K562 (cell line): ENCODE results near the gene CRYBG2. TPM values are rescaled to one million over a fixed set of nuclear protein-coding genes. Genes with fewer than 3 reads are reported as not detected.

Experiments used
- FOXA1 ChIP-seq: fragments of 450-650 bp; IDR thresholded peaks from 2 replicates; pipeline ENCODE4 v1.6.1; 2016; ENCODE audit warnings: mild to moderate bottlenecking, borderline replicate concordance
- HDAC2 ChIP-seq: fragments of 450-650 bp; IDR thresholded peaks from 2 replicates; pipeline ENCODE4 v1.6.1; 2016; ENCODE audit warnings: mild to moderate bottlenecking
- HDAC6 ChIP-seq: IDR thresholded peaks from 2 replicates; pipeline ENCODE4 v1.6.1; 2012; ENCODE audit warnings: low read depth, mild to moderate bottlenecking, control low read depth, inconsistent platforms, low read length, moderate library complexity
- KAT2B ChIP-seq: IDR thresholded peaks from one replicate; pipeline ENCODE4 v1.6.1; 2012; ENCODE audit warnings: low read depth, mild to moderate bottlenecking, control low read depth, inconsistent platforms, low read length, moderate library complexity
- NBN ChIP-seq: fragments of 450-650 bp; IDR thresholded peaks from 2 replicates; pipeline ENCODE4 v1.6.1; 2016; ENCODE audit warnings: low read depth, mild to moderate bottlenecking
- OTX1 ChIP-seq: fragments of 450-650 bp; formaldehyde crosslinking; IDR thresholded peaks from 2 replicates; pipeline ENCODE4 v1.4.0; 2022; ENCODE audit warnings: mild to moderate bottlenecking
- POLR2A ChIP-seq: fragments of 450-650 bp; conservative IDR thresholded peaks from 2 replicates; pipeline ENCODE4 v1.6.1; 2016
- POLR2B ChIP-seq: fragments of 450-650 bp; IDR thresholded peaks from 2 replicates; pipeline ENCODE4 v1.6.1; 2018; ENCODE audit warnings: low read depth; ENCODE audit not compliant: partially characterized antibody
- POLR2G ChIP-seq: fragments of 200-400 bp; formaldehyde crosslinking; IDR thresholded peaks from 2 replicates; pipeline ENCODE4 v1.6.1; 2017; ENCODE audit warnings: low read depth, mild to moderate bottlenecking, antibody characterized with exemption, low read length, moderate library complexity
- SAP30 ChIP-seq: fragments of 200-600 bp; sonication (generic); IDR thresholded peaks from 2 replicates; pipeline ENCODE4 v1.6.1; 2012; ENCODE audit warnings: borderline replicate concordance, low read depth, mild to moderate bottlenecking, moderate library complexity, low read length, control low read depth, inconsistent platforms; ENCODE audit not compliant: insufficient read depth, poor library complexity, severe bottlenecking
- SUPT5H ChIP-seq: fragments of 450-650 bp; IDR thresholded peaks from 2 replicates; pipeline ENCODE4 v1.6.1; 2016
- TGIF2 ChIP-seq: sonication (generic); formaldehyde crosslinking; IDR thresholded peaks from 2 replicates; pipeline ENCODE4 v1.8.1; 2022; ENCODE audit warnings: mild to moderate bottlenecking, missing genetic modification reagents, moderate library complexity
- WHSC1 ChIP-seq: IDR thresholded peaks from one replicate; pipeline ENCODE4 v1.6.1; 2012; ENCODE audit warnings: low read length, control low read depth, inconsistent platforms
- ZBTB17 ChIP-seq: fragments of 450-650 bp; formaldehyde crosslinking; IDR thresholded peaks from 2 replicates; pipeline ENCODE4 v1.4.0; 2020; ENCODE audit warnings: mild to moderate bottlenecking
- ZBTB7A ChIP-seq: IDR thresholded peaks from 2 replicates; pipeline ENCODE4 v1.6.1; 2011; ENCODE audit warnings: low read depth, mild to moderate bottlenecking, low read length, moderate library complexity, borderline replicate concordance; ENCODE audit not compliant: control insufficient read depth
- ZFX ChIP-seq: sonication (generic); formaldehyde crosslinking; IDR thresholded peaks from 2 replicates; pipeline ENCODE4 v1.8.0; 2022; ENCODE audit warnings: mild to moderate bottlenecking, missing genetic modification reagents, moderate library complexity
- ZNF146 ChIP-seq: IDR thresholded peaks from one replicate; pipeline ENCODE4 v1.6.1; 2018; ENCODE audit warnings: missing compliant biosample characterization; ENCODE audit not compliant: unreplicated experiment
- ZNF239 ChIP-seq: fragments of 250-450 bp; sonication (Bioruptor Pico); IDR thresholded peaks from 2 replicates; pipeline ENCODE4 v1.4.0; 2020; ENCODE audit warnings: mild to moderate bottlenecking
- polyA plus RNA-seq, 8 experiments: library from polyadenylated mRNA; depleted of rRNA in 4 of 8; stranded (reverse) in 5 of 8; unstranded in 3 of 8; fragments of >200 nt; fragmentation: Nextera tagmentation in 2 of 8; fragmentation: Illumina TruSeq in 1 of 8; extraction: Ambion mirVana in 2 of 8; extraction: Trizol in 1 of 8; gene quantifications; 2 replicates each; pipeline versions ENCODE4 v1.2.1 to v1.2.3, GENCODE V29; 2011 to 2014; ENCODE audit warnings: inconsistent platforms in 1 of 8, missing spikeins in 1 of 8
- total RNA-seq, 7 experiments: library from RNA; depleted of rRNA in 6 of 7; stranded (reverse); fragments of >200 nt in 6 of 7; fragmentation: Illumina TruSeq in 2 of 7; extraction: Trizol in 2 of 7; gene quantifications; 2 replicates each; pipeline versions ENCODE4 v1.2.1 to v1.2.3, GENCODE V29; 2011 to 2021; ENCODE audit warnings: low replicate concordance in 1 of 7
- TF ChIP-seq, protein P1 (sequence below), 3 experiments: fragments of 200-800 bp in 1 of 3; fragments of 250-450 bp in 1 of 3; fragments of 450-650 bp in 1 of 3; sonication (Bioruptor Pico) in 1 of 3; sonication (Bioruptor generic) in 1 of 3; formaldehyde crosslinking in 1 of 3; IDR thresholded peaks; 2 replicates each; pipeline versions ENCODE4 v1.6.1 to v1.8.0; 2016 to 2022; ENCODE audit warnings: mild to moderate bottlenecking in 2 of 3, missing genetic modification characterization in 2 of 3, missing compliant biosample characterization in 1 of 3, moderate library complexity in 1 of 3
- TF ChIP-seq, protein P2 (sequence below): fragments of 250-450 bp; sonication (Bioruptor Pico); IDR thresholded peaks from 2 replicates; pipeline ENCODE4 v1.8.0; 2021; ENCODE audit warnings: moderate library complexity, mild to moderate bottlenecking, inconsistent platforms
- TF ChIP-seq, protein P3 (sequence below): sonication (generic); formaldehyde crosslinking; IDR thresholded peaks from 2 replicates; pipeline ENCODE4 v1.9.0; 2022; ENCODE audit warnings: mild to moderate bottlenecking, missing genetic modification reagents
- TF ChIP-seq, protein P4 (sequence below): fragments of 450-650 bp; IDR thresholded peaks from one replicate; pipeline ENCODE4 v1.6.1; 2018; ENCODE audit warnings: mild to moderate bottlenecking, moderate library complexity; ENCODE audit not compliant: partially characterized antibody

The CRYBG2 gene
- total and polyA plus RNA-seq, 9 of the 15 experiments (the other 6 are each of a cell fraction or from before 2014, with no cell fraction given), result 0.39 to 8.5 (median 3.7) TPM

DNA sequence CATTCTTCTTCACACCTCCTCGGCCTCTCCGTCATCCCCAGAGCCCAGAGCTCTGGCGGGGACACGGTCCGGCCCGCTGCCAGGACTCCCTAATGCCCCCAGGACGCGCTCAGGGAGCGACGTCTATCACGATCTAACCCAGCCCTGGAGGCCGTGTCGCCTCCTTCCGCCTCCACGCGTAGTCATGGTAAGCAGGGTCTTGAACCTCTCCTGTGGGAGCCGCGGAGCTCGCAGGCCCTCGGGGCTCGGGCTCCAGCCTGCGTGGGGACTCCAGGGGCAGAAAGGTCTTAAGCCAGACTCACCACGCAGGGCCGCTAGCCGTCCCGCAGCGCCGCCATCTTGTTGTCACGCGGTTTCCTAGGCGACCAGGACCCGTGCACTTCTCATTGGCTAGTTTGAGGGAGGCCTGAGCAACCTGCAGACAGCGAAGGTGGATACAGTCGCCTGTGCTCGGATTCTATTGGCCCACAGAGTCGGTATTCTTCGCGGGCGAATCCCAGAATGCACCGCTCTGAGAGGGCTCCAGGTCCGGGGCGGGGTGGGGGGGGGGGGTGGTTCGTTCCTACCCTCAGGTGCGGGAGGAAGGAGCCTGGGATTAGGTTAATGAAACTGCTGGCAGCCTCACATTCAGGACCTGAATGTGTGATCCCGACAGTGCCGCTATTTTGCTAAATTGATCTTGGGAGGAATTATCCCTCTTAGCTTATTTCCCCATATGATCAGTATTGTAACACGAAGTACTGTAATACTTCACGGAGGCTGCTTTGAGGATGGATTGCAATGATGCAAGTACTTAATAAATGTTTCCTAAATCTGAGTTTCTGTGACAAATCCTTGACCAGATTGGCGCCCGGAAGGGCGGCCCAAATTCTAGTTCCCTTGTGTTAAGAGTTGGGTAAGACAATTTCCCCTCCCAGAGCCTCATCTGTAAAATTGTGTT lies 47.4 kb downstream of the CRYBG2 start, which contains the start of gene UBXN11 (continued):
- TF ChIP-seq POLR2A, result peak; percentile 76
- TF ChIP-seq, protein P1, sequence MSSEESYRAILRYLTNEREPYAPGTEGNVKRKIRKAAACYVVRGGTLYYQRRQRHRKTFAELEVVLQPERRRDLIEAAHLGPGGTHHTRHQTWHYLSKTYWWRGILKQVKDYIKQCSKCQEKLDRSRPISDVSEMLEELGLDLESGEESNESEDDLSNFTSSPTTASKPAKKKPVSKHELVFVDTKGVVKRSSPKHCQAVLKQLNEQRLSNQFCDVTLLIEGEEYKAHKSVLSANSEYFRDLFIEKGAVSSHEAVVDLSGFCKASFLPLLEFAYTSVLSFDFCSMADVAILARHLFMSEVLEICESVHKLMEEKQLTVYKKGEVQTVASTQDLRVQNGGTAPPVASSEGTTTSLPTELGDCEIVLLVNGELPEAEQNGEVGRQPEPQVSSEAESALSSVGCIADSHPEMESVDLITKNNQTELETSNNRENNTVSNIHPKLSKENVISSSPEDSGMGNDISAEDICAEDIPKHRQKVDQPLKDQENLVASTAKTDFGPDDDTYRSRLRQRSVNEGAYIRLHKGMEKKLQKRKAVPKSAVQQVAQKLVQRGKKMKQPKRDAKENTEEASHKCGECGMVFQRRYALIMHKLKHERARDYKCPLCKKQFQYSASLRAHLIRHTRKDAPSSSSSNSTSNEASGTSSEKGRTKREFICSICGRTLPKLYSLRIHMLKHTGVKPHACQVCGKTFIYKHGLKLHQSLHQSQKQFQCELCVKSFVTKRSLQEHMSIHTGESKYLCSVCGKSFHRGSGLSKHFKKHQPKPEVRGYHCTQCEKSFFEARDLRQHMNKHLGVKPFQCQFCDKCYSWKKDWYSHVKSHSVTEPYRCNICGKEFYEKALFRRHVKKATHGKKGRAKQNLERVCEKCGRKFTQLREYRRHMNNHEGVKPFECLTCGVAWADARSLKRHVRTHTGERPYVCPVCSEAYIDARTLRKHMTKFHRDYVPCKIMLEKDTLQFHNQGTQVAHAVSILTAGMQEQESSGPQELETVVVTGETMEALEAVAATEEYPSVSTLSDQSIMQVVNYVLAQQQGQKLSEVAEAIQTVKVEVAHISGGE (CRISPR knock-in tag; IDR thresholded peaks at IDR 0.05), result no peak
- no peak for TF ChIP-seq WHSC1
- TF ChIP-seq OTX1 (CRISPR knock-in tag), result no peak
- no peak for TF ChIP-seq ZNF239 (CRISPR knock-in tag)
- TF ChIP-seq FOXA1, result no peak
- no peak for TF ChIP-seq TGIF2 (CRISPR knock-in tag)
- TF ChIP-seq ZNF146, result no peak
- TF ChIP-seq POLR2G, result peak; percentile 81
- TF ChIP-seq, protein P2, sequence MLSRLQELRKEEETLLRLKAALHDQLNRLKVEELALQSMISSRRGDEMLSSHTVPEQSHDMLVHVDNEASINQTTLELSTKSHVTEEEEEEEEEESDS (CRISPR knock-in tag), result no peak
- TF ChIP-seq ZBTB17 (CRISPR knock-in tag), result 0 out of 2 replicates have a peak, but pooled peaks have one; percentile 60
- TF ChIP-seq, protein P3, sequence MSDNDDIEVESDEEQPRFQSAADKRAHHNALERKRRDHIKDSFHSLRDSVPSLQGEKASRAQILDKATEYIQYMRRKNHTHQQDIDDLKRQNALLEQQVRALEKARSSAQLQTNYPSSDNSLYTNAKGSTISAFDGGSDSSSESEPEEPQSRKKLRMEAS (CRISPR knock-in tag), result peak; percentile 83
- no peak for TF ChIP-seq POLR2B
- no peak for TF ChIP-seq KAT2B
- 0 out of 2 replicates have a peak, but pooled peaks have one; percentile 36 for TF ChIP-seq ZBTB7A
- TF ChIP-seq, protein P4, sequence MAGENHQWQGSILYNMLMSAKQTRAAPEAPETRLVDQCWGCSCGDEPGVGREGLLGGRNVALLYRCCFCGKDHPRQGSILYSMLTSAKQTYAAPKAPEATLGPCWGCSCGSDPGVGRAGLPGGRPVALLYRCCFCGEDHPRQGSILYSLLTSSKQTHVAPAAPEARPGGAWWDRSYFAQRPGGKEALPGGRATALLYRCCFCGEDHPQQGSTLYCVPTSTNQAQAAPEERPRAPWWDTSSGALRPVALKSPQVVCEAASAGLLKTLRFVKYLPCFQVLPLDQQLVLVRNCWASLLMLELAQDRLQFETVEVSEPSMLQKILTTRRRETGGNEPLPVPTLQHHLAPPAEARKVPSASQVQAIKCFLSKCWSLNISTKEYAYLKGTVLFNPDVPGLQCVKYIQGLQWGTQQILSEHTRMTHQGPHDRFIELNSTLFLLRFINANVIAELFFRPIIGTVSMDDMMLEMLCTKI, result no peak
- peak; percentile 35; the same call in 1 of the 2 replicates for TF ChIP-seq NBN
- TF ChIP-seq SAP30, result peak; percentile 100
- no peak for TF ChIP-seq HDAC6
- no peak; the same call in 1 of the 2 replicates for TF ChIP-seq HDAC2
- peak; percentile 55; the same call in 1 of the 2 replicates for TF ChIP-seq SUPT5H
- peak; percentile 87 for TF ChIP-seq ZFX
